ENCODE data around the gene MACROD2.

Gene MACROD2

GRCh38 chr20:14710951-14711350 lies 715.6 kb downstream of the MACROD2 start:
- no peak for DNase-seq (ENCODE audit: low spot score)

DNA sequence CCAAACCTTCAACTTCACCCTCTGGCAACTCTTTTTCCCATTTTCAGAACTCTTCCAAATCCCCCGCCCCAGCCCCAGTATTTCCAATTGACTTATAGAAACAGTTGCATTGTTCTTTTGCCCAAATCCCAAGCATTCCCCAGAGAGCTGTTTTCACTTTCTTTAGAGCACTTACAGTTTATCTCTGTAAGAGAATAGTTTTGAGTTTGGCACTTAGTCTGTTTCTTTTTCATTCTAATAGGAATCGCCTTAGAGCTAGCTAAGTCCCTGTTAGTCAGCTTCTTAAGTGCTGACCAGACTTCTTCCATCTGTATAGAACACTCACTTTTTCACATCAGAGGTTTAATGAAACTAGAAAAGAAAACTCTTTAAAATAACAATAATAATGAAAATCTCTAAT lies 716.3 kb downstream of the MACROD2 start:
- no peak for DNase-seq (ENCODE audit: low spot score)

GRCh38 chr20:14712302-14712739 lies 717.0 kb downstream of the MACROD2 start:
- no peak for DNase-seq (ENCODE audit: low spot score)

- DNase-seq (ENCODE audit: low spot score): no peak
Measured at GRCh38 chr20:14715400-14715799, 720.1 kb downstream of the MACROD2 start.

DNA sequence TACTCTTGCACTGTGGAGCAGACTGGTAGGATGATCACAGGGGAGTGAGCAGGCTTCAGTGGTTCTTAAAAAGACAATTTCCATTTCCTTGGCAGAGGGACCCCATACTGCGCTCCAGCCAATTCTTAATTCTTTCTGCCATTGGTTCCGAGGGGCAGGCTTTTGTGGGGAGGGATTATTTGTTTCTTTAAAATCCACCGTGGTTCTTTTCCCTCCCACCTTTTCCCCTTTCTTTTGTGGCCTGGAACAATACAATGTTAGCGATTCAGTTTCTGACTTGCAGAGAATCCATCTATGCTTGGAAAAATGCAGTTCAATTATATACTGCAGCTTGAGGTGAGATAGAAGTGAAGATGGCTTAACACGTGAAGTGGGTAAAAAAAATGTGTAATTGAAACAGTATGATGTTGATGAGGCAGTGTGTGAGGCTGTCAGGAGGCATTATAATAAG lies 721.1 kb downstream of the MACROD2 start:
- no peak for DNase-seq (ENCODE audit: low spot score)

GRCh38 chr20:14717134-14717999 lies 722.1 kb downstream of the MACROD2 start:
- DNase-seq (ENCODE audit: low spot score): no peak

DNA sequence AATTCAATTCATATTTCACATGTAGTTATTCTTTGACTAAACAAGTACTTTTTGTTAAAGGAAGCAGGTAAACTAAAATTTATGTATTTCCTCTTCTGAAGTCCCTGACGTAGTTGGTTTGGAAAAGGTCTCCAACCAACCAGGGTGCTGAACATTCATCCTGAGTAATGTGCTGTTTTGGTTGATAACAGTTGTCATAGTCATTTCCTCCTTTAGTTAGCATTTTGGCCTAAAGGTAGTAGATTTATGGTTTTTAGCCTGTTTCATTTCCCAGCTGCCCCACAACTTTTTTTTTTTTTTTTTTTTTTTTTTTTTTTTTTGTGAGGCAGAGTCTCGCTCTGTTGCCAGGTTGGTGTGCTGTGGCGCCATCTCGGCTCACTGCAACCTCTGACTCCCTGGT lies 724.9 kb downstream of the MACROD2 start:
- DNase-seq (ENCODE audit: low spot score): no peak

DNA sequence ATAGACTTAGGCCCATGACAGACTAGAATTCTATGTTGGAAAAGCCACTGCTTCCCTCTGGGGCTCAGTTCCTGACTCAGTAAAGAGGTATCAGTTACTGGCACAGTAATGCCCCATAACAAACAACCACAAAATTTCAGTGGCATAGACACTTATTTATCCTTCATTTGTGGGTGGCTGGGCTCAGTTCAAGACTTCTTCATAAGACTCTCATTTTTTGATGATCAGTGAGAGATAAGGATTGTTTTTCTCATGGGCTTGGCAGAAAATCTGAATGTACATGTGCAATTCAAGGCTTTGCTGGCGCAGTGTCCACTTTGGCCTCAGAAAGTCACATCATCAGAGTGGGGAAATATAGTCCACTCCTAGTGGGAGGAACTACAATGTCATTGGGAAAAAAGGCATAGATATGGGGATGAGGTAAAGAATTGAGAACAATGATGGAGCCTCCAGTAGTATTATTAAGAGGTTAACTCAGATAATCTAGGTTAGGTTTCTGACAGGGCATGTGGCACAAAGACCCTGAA lies 726.7 kb downstream of the MACROD2 start:
- no peak for DNase-seq (ENCODE audit: low spot score)

DNA sequence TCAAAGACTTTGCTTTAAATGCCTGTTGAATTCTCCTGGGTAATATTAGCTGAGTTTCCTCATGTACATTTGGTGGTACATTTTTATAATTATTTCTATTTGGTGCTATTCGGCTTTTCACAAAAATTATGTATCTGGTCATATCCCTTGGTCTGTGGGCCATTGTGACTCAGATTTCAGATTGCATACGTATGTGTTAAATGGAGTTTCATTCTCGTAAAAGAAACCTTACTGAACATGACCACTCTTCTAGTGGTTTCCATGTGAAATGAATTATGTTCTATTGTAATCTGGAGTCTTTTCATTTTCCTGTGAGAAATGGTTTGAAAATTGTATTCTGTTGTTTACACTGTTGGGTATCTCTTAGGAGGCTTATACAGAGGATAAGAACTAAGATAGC lies 728.3 kb downstream of the MACROD2 start:
- DNase-seq (ENCODE audit: low spot score): no peak

DNA sequence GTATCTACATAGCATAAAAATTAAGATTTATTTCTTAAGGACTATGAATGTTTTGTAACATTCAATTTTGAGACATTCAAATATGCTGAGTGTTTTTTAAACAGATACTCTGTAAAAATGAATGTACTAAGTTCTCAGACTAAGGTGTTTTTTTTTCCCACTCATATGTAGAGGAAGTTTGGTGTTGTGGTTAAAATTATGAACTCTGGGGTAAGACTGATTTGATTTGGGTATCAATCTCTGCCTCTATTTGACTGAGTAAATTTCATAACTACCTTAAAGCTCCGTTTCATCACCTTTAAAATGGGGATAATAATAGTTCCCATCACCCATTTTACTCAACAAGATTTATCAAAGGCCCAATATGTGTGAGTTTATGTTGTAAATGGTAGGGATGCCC lies 728.7 kb downstream of the MACROD2 start:
- DNase-seq (ENCODE audit: low spot score): no peak

DNA sequence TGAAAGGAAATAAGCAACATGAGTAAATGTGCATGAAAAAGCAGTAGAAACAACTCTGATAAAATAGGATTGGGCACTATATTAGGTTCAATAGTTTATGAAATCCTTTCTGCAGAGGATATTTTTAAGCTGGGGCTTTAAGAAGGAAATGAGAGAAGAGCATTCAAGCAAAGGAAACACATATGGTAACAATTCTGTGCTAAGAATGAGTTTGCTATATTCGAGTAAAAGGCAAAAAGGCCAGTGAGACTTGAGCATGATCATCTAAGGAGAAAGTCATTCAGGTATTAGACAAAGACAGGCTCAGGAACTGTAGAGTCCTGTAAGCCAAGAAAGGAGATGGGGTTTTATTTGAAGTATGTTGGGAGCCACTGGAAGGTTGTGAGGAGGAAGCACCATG lies 729.2 kb downstream of the MACROD2 start:
- DNase-seq (ENCODE audit: low spot score): no peak

- peak; percentile 21 for DNase-seq (ENCODE audit: low spot score)
Measured at GRCh38 chr20:14726591-14726990, 731.3 kb downstream of the MACROD2 start.

DNA sequence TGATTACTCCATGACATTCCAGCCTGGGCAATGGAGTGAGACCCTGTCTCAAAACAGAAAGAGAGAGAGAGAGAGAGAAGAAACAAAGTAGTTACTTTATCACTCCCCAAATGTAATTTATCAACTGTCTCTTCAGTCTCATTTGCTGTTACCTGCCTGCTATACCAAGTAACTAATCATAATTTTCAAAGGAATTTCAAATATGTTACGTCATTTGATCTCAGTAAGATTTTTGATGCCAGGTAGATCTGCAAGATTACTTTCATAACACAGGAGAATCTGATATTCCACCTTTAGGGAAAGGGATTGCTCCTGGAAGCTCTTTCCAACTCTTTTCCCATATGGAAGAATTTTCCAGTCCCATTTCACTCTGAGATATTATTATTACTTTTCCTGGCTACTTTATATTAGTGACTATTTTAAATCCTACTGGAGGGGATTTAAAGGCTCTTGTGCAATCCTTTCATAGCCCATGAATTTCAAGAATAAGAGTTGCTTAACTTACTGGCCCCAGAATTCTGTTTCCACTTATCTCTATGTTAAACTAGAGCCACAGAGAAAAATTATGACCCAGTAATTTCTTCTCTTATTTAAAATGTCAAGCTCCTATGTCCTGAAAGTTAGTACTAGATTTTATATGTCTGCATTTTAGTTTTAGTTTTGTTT lies 732.3 kb downstream of the MACROD2 start:
- no peak for DNase-seq (ENCODE audit: low spot score)

- DNase-seq (ENCODE audit: low spot score): no peak
Measured at GRCh38 chr20:14729390-14729789, 734.1 kb downstream of the MACROD2 start.

DNA sequence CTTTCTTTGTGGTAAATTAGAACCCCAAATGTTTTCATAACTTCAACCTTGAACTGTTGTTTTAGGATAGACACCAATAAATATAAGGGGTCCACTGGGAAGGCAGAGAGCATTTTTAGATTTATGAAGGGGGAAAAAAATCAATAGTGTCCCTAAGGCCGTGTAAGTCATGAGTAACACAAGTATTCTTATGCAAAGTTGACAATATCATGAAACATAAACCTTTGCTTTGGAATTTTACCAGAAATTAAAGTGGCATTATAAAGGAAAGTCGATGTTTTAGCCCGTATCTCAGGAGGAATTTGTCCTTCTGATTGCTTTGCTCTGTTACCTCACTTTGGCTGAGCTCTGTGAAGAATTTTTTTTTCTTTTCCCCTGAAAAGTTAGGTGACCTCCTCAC lies 737.0 kb downstream of the MACROD2 start:
- DNase-seq (ENCODE audit: low spot score): no peak

- DNase-seq (ENCODE audit: low spot score): no peak
Measured at GRCh38 chr20:14732996-14733395, 737.7 kb downstream of the MACROD2 start.

GRCh38 chr20:14740380-14740779 lies 745.1 kb downstream of the MACROD2 start:
- no peak for DNase-seq (ENCODE audit: low spot score)

- no peak for DNase-seq (ENCODE audit: low spot score)
Measured at GRCh38 chr20:14741616-14742015, 746.3 kb downstream of the MACROD2 start.

GRCh38 chr20:14744723-14745122 lies 749.4 kb downstream of the MACROD2 start:
- DNase-seq (ENCODE audit: low spot score): no peak

DNA sequence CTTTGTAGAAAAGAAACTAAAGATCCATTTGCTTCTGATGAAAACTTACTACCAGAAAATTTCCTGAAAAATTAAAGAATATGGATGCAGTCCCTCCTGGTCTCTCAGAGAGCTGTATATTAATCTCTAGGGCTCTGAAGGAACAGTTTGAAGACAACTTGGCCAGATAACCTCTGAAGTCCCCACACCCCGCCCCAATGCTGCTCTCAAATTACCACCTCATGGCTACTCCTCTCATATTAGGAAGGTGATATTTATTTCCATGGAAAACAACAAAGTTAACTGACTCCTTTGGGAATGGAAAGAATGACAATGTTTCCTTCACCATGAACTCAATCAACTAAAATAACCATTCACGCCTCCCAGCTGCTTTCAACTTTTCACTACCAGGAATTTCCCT lies 750.5 kb downstream of the MACROD2 start:
- DNase-seq (ENCODE audit: low spot score): no peak

DNA sequence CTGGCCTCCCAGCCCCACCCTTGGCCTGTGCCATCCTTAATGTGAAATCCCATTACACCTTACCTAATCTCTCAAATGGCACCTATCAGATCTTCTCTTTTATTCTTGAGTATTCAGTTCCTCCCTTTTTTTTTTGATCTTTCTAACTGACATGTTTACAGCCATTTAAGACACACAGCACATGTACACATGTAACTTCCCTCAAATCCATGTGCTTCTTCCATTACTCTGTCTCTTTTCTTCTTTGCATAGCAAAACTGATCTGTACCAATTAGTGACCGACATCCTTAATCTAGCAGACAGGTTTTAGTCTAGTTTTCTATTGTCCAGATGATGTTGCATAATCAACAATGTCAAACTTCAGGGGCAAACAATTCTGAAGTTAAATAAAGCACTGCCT lies 755.9 kb downstream of the MACROD2 start:
- DNase-seq (ENCODE audit: low spot score): no peak

DNA sequence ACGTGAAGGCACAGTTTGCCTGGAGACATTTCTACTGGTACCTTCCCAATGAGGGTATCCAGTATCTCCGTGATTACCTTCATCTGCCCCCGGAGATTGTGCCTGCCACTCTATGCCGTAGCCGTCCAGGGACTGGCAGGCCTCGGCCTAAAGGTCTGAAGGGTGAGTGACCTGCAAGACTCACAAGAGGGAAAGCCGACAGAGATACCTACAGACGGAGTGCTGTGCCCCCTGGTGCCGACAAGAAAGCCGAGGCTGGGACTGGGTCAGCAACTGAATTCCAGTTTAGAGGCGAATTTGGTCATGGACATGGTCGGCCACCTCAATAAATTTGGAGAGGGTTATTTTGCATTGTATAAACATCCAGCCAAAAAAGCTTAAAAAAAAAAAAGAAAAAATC lies 762.4 kb downstream of the MACROD2 start:
- no peak for DNase-seq (ENCODE audit: low spot score)

DNA sequence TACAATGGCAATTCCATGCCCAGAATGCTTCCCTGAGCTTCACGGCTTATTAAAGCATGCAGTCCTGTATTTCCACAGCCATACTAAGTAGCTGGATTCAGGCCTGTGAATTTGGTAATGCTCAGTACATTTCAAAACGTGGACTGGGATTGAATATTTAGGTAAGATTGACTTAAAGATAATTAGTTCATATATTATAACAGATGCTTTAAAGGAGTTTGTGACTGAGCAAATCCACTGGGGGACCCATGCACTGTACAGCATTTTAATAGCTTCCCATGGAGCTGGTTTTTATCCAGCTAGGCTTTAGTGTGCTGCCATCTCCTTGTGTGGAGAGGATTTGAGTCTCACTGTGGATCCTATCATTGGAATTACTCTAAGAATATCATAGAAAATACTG lies 763.0 kb downstream of the MACROD2 start:
- DNase-seq (ENCODE audit: low spot score): no peak

All from D341Med (cell line).